ENCODE measurements around the gene DOCK2.

DNA sequence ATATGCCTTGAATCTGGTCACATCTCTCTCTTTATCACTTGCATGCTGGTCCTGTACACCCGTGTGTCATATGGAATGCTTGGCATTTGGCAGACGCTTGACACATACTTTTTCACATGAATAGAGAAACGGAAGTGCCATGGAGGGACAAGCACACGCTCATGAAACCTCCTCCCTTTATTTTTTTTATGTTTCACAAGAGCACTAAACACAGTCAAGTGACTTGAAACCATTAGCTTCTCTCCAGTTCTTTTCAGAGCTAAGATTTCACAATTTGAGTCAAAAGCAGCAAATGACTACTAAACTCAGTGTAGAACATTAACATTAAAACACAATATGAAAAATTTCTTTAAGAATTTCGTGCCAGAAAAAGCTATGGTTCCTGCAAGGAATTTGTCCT lies 151.1 kb downstream of the DOCK2 start:
- TF ChIP-seq EZH2 (IDR thresholded peaks at IDR 0.05; ENCODE audit: borderline replicate concordance, low read depth, low read length, severe bottlenecking) (no peak), CTCF (IDR thresholded peaks at IDR 0.05; ENCODE audit: borderline replicate concordance, extremely low read depth, low read length, poor library complexity, severe bottlenecking) (no peak)
